ENCODE results near the gene ADPRHL1. TPM values are rescaled to one million over a fixed set of nuclear protein-coding genes. Genes with fewer than 3 reads are reported as not detected.
A peak's percentile ranks its signal among the peaks of the same experiment; 100 is the strongest.

The ADPRHL1 gene
- total RNA-seq, 1 donor: 2.4 TPM

DNA sequence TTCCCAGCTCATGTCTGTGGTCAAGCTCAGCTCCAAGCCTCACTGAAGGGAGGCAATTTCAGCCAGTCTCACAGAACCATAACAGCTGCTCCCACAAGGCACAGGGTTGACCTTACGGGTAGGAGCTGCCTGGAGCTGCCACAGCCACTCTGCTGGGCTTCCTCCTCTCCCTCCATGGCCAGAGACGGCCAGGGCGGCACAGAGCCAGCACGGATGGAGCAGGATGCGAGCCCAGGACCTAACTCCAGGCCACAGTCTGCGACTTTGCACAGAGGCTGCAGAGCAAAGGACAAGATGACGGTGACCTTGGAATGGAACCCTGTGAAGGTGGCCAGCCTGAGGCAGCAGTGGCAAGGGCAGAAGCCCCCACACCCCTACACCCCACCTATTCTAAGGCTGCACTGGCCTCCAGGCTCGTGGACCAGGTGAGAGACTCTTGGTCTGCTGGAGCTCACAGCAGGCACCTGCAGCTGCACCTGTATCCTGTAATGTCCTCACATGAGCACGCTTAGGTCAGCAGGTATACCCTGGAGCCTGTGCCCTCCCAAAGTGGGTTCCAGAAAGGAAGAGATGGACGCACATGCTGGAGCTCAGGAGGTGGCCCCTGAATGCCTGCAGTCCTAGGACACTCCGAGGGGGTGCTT is 29.6 kb downstream of the ADPRHL1 start:
- H3K4me3 ChIP-seq (ENCODE audit: low read depth, low read length): no peak overlapping the region
- TF ChIP-seq CTCF (IDR thresholded peaks at IDR 0.05; ENCODE audit: insufficient read depth, low read length): no peak
- no peak for DNase-seq (ENCODE audit: low read depth)

- no peak for DNase-seq (ENCODE audit: low read depth)
- no peak overlapping the region for H3K4me3 ChIP-seq (ENCODE audit: low read depth, low read length)
- no peak for TF ChIP-seq CTCF (IDR thresholded peaks at IDR 0.05; ENCODE audit: insufficient read depth, low read length)
These were observed 30.3 kb downstream of the ADPRHL1 start for GRCh38 chr13:113422807-113423519.

DNA sequence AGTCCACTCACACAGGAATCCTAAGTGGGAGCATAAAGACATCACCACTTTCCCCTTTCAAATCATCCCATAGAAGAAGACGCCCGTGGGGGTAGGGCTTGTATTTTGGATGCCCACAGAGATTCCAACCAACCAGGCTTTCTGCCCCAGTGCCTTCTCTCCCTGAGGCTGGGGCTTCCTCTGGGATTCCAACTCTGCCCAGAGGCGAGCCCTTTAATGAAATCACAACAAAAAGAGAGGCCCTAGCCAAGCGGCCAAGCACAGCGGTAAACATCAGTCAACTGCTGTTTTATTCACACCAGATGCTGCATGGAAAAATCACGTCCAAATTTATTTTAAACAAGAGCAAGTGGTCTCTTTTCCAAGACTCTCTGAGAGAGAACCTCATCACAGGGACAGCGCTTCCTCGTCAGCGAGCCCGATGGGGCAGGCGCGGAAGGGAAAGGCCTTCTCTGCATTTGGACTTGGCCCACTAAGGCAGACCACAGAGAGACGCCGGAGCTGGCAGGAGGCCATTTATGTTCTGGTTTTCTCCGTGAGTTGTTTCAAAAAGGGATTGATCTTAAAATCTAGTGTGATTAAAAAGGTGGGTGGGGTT is 31.5 kb downstream of the ADPRHL1 start:
- no peak overlapping the region for H3K4me3 ChIP-seq (ENCODE audit: low read depth, low read length)
- peak; percentile 63 for DNase-seq (ENCODE audit: low read depth)
- TF ChIP-seq CTCF (IDR thresholded peaks at IDR 0.05; ENCODE audit: insufficient read depth, low read length): no peak

GRCh38 chr13:113420833-113421600 is 32.3 kb downstream of the ADPRHL1 start:
- no peak for DNase-seq (ENCODE audit: low read depth)
- H3K4me3 ChIP-seq (ENCODE audit: low read depth, low read length): no peak overlapping the region
- no peak for TF ChIP-seq CTCF (IDR thresholded peaks at IDR 0.05; ENCODE audit: insufficient read depth, low read length)

GRCh38 chr13:113420232-113420631 is 33.1 kb downstream of the ADPRHL1 start:
- no peak overlapping the region for H3K4me3 ChIP-seq (ENCODE audit: low read depth, low read length)
- TF ChIP-seq CTCF (IDR thresholded peaks at IDR 0.05; ENCODE audit: insufficient read depth, low read length): no peak
- DNase-seq (ENCODE audit: low read depth): no peak

DNA sequence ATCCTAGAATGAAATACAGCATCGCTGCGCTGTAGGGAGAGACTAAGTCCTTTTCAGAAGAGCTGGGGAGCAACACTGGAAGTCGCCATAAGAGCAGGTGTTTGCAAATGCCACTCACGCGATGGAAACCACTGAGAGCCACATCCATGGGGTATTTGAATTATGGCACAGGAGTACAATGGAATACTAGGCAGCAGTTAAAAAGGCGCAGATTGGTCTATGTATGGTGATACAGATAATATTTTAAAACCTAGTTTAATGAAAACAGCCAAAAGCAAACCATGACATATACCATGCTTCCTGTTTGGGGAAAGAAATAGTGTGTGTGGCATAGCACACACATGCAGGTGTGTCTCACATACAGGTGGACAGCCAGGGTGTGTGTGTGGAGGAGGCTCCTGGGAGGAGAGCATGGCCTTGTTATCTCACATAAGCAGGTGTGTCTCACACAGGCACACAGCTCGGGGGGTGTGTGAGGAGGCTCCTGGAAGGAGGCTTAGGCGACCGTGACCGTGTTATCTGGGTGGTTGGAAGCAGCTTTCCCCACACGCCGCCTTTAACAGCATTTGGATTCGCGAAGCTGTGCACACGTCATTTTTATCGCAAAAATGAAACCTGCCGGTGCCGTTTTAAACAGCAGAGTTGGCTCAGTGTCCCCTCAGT is 33.6 kb downstream of the ADPRHL1 start:
- no peak for TF ChIP-seq CTCF (IDR thresholded peaks at IDR 0.05; ENCODE audit: insufficient read depth, low read length)
- H3K4me3 ChIP-seq (ENCODE audit: low read depth, low read length): no peak overlapping the region
- no peak for DNase-seq (ENCODE audit: low read depth)

Measured in fibroblast of the aortic adventitia (primary cell).